Smooth muscle cell (in vitro differentiated cells): ENCODE data around the gene SAMD9L. TPM values are rescaled to one million over a fixed set of nuclear protein-coding genes. Genes with fewer than 3 reads are reported as not detected.

Experiments used
- DNase-seq: peaks from one replicate; lab custom pipeline; 2025; ENCODE audit not compliant: unreplicated experiment; lab: John Stamatoyannopoulos, UW
- H2AFZ ChIP-seq: fragments of 200-600 bp; sonication (generic); 2 replicates; pipeline ENCODE4 v1.6.0; 2016; ENCODE audit warnings: antibody characterized with exemption, low read depth, mild to moderate bottlenecking
- H3F3A ChIP-seq: fragments of 200-600 bp; sonication (generic); 2 replicates; pipeline ENCODE4 v1.6.0; 2017; ENCODE audit warnings: antibody characterized with exemption, low read depth
- H3K27ac ChIP-seq: fragments of 200-600 bp; sonication (generic); 2 replicates; pipeline ENCODE4 v1.5.1; 2016; ENCODE audit warnings: low read depth, mild to moderate bottlenecking
- H3K27me3 ChIP-seq: fragments of 200-600 bp; sonication (generic); 2 replicates; pipeline ENCODE4 v1.6.1; 2016; ENCODE audit warnings: low read depth, mild to moderate bottlenecking
- H3K36me3 ChIP-seq: fragments of 200-600 bp; sonication (generic); 2 replicates; pipeline ENCODE4 v1.5.1; 2016; ENCODE audit warnings: low read depth
- H3K4me1 ChIP-seq: fragments of 200-600 bp; sonication (generic); 2 replicates; pipeline ENCODE4 v1.5.1; 2016; ENCODE audit warnings: low read depth
- H3K4me2 ChIP-seq: fragments of 200-600 bp; sonication (generic); 2 replicates; pipeline ENCODE4 v1.6.0; 2016; ENCODE audit warnings: mild to moderate bottlenecking
- H3K4me3 ChIP-seq: fragments of 200-600 bp; sonication (generic); 2 replicates; pipeline ENCODE4 v1.5.1; 2016; ENCODE audit warnings: mild to moderate bottlenecking
- H3K79me2 ChIP-seq: fragments of 200-600 bp; sonication (generic); 2 replicates; pipeline ENCODE4 v1.6.0; 2016; ENCODE audit warnings: low read depth, mild to moderate bottlenecking
- H3K9ac ChIP-seq: fragments of 200-600 bp; sonication (generic); 2 replicates; pipeline ENCODE4 v1.6.0; 2016; ENCODE audit warnings: low read depth
- H3K9me3 ChIP-seq: fragments of 200-600 bp; sonication (generic); replicated peaks from 2 replicates; pipeline ENCODE4 v1.5.1; 2016; ENCODE audit warnings: low read depth
- H4K20me1 ChIP-seq: fragments of 200-600 bp; sonication (generic); 2 replicates; pipeline ENCODE4 v1.6.0; 2016; ENCODE audit warnings: low read depth
- WGBS: methylation state at CpG from one replicate; pipeline ENCODE4 v1.1.7; 2016; ENCODE audit warnings: low lambda C conversion rate; 5-methylcytosine and 5-hydroxymethylcytosine counted together
- polyA plus RNA-seq: library from polyadenylated mRNA; unstranded; fragments of >200 nt; fragmentation: Nextera tagmentation; extraction: Ambion mirVana; gene quantifications from 2 replicates; pipeline ENCODE4 v1.2.1, GENCODE V29; 2016
- total RNA-seq: library from RNA; depleted of rRNA; stranded (reverse); fragments of >200 nt; gene quantifications from 2 replicates; pipeline ENCODE4 v1.2.3, GENCODE V29; 2014
- TF ChIP-seq, protein P1 (sequence below): fragments of 200-600 bp; sonication (generic); IDR thresholded peaks from 2 replicates; pipeline ENCODE4 v1.5.1; 2017; ENCODE audit warnings: borderline replicate concordance, mild to moderate bottlenecking, antibody characterized with exemption; ENCODE audit not compliant: insufficient read depth, poor library complexity, severe bottlenecking

SAMD9L gene
- total and polyA plus RNA-seq, 2 experiments from 2014 or later, result 0.31 to 2.7 TPM

DNA sequence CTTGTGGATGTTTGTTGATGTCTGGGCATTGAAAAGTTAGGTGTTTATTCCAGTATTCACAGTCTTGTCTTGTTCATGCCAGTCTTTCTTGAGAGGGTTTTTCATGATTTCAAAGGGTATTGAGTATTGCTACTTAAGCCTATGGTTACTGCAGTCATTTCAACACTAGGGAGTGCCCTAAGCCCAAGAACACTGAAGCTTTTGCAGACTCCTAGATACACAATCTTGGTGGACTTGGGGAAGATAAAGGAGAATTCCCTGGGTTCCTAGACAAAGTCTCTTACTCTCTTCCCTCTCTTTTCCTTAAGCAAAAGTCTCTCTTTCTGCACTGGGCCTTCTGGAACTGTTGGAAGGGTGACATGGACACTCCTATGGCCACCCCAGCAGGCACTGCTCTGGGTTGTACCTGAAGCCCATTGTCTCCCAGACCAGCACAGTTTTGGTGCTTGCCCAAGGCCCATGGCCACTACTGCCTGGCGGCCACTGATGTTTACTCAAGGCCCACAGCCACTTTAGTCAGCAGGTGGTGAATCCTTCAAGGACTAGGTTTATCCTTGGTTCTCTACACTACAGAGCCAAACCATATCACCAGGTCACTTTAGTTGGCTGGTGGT is 55.3 kb downstream of the SAMD9L start:
- TF ChIP-seq, protein P1, sequence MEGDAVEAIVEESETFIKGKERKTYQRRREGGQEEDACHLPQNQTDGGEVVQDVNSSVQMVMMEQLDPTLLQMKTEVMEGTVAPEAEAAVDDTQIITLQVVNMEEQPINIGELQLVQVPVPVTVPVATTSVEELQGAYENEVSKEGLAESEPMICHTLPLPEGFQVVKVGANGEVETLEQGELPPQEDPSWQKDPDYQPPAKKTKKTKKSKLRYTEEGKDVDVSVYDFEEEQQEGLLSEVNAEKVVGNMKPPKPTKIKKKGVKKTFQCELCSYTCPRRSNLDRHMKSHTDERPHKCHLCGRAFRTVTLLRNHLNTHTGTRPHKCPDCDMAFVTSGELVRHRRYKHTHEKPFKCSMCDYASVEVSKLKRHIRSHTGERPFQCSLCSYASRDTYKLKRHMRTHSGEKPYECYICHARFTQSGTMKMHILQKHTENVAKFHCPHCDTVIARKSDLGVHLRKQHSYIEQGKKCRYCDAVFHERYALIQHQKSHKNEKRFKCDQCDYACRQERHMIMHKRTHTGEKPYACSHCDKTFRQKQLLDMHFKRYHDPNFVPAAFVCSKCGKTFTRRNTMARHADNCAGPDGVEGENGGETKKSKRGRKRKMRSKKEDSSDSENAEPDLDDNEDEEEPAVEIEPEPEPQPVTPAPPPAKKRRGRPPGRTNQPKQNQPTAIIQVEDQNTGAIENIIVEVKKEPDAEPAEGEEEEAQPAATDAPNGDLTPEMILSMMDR, result no peak
- no peaks in the 10 kb centered on the region for H3K79me2 ChIP-seq
- H3K36me3 ChIP-seq, result no peaks in the 10 kb centered on the region
- H3K27ac ChIP-seq, result no peak overlapping the region
- no peak for DNase-seq
- H3K4me2 ChIP-seq, result no peak overlapping the region
- H3K27me3 ChIP-seq, result no peaks in the 10 kb centered on the region
- H3K4me3 ChIP-seq, result no peak overlapping the region
- no peaks in the 10 kb centered on the region for H3K4me1 ChIP-seq
- H3K9ac ChIP-seq, result no peak overlapping the region
- WGBS, result 89% methylated on average over 1 of the region's 1 CpG
- H2AFZ ChIP-seq, result no peak overlapping the region
- H3F3A ChIP-seq, result no peaks in the 10 kb centered on the region
- no peaks in the 10 kb centered on the region for H3K9me3 ChIP-seq
- H4K20me1 ChIP-seq, result no peaks in the 10 kb centered on the region

Other genes starting within 250 kb of the SAMD9L start
- 1.0 and 1.8 TPM in 2 replicates for gene SAMD9, start 30.4 kb downstream of the SAMD9L start, total RNA-seq
- 0.26 and 0.38 TPM in 2 replicates for gene SAMD9, start 30.4 kb downstream of the SAMD9L start, polyA plus RNA-seq
- not detected in 2 replicates for gene HEPACAM2, start 78.1 kb upstream of the SAMD9L start, total RNA-seq
- not detected in 2 replicates for gene HEPACAM2, start 78.1 kb upstream of the SAMD9L start, polyA plus RNA-seq
- gene VPS50, start 84.0 kb upstream of the SAMD9L start, total RNA-seq, result 26.7 and 29.7 TPM in 2 replicates
- 5.5 and 7.7 TPM in 2 replicates for gene VPS50, start 84.0 kb upstream of the SAMD9L start, polyA plus RNA-seq